T-helper 17 cell (primary cell): Measurements from ENCODE around the gene PCMTD2. TPM values are rescaled to one million over a fixed set of nuclear protein-coding genes. Genes with fewer than 3 reads are reported as not detected.
A peak's percentile ranks its signal among the peaks of the same experiment; 100 is the strongest.

Experiments
- ATAC-seq: fragments of 150-1000 bp; cut with Tn5 transposase; 2 replicates; pipeline ENCODE4 v1.10.0; 2021; ENCODE audit warnings: mild to moderate bottlenecking, moderate library complexity
- DNase-seq, 3 donors: peaks; one replicate each; pipeline versions ENCODE4 v3.0.0 to v3.0.0-alpha.2; 2020 to 2021
- H3K9me3 ChIP-seq: one replicate; pipeline ENCODE4 v1.7.0; 2013; ENCODE audit warnings: low read length, mild to moderate bottlenecking; ENCODE audit not compliant: control insufficient read depth, poor library complexity, severe bottlenecking
- H3K27ac Mint-ChIP-seq: one replicate; pipeline ENCODE4 v1.8.0; 2022; ENCODE audit warnings: mild to moderate bottlenecking, moderate library complexity, mixed read lengths
- H3K27me3 Mint-ChIP-seq: one replicate; pipeline ENCODE4 v1.8.0; 2022; ENCODE audit warnings: mixed read lengths
- H3K36me3 Mint-ChIP-seq: one replicate; pipeline ENCODE4 v1.8.0; 2022; ENCODE audit warnings: low read depth, mixed read lengths
- H3K4me1 Mint-ChIP-seq: one replicate; pipeline ENCODE4 v1.8.0; 2022; ENCODE audit warnings: mild to moderate bottlenecking, mixed read lengths
- H3K4me3 Mint-ChIP-seq: one replicate; pipeline ENCODE4 v1.8.0; 2022; ENCODE audit warnings: mild to moderate bottlenecking, moderate library complexity, mixed read lengths
- total RNA-seq, 4 donors: library from RNA in 2 of 4; stranded (reverse) in 2 of 4; gene quantifications; one replicate each; pipeline ENCODE4 v1.2.3 and lab custom pipeline; 2022 to 2026

Gene PCMTD2
- total RNA-seq, 2 donors from 2014 or later: 70.9 to 71.5 TPM

DNA sequence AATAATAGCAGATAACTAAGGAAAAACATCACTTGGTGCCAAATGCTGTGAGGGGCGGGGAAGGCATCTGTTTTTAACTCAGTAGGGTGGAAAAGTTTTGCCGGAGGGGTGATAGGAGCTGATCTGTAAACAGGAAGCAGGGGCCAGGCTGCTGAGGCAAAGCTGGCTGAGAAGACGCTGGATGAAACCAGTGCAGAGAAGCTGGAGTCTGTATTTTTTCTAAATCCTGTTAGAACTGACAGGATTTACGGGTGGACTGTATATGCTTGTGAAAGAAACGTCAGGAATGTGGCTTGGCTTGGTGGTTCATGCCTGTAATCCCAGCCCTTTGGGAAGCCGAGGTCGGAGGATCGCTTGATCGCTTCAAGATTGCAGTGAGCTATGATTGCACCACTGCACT lies 5.6 kb downstream of the PCMTD2 start:
- Mint-ChIP-seq H3K27ac (peak overlapping the region; percentile 83), H3K4me1 (peaks cover 57% of the 10 kb centered on the region), H3K27me3 (no peaks in the 10 kb centered on the region), H3K36me3 (peaks cover 3% of the 10 kb centered on the region), H3K4me3 (peak overlapping the region; percentile 68)
- no peak for DNase-seq
- ATAC-seq: no peak
- no peaks in the 10 kb centered on the region for H3K9me3 ChIP-seq

DNA sequence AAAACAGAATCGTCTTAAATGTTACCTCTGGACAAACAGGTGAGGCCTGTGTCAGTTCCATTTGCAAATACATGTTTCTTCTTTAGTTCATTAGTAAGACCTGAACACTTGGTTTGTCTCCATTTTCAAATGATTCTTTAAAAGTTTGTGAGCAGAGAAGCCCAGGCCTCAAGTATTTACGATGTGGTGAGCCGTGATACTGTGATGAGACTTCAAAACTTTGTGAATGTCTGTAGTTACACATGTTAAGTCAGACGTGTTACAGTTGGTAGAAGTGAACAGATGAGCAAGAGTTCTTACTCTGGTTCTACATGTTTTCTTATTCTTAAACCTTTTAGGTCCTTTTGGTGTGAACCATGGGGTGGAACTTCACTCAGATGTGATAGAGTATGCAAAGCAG lies 8.5 kb downstream of the PCMTD2 start:
- Mint-ChIP-seq H3K4me3 (no peak overlapping the region), H3K36me3 (peaks cover 5% of the 10 kb centered on the region), H3K4me1 (peaks cover 36% of the 10 kb centered on the region), H3K27ac (no peak overlapping the region), H3K27me3 (no peaks in the 10 kb centered on the region)
- ATAC-seq (no peak), DNase-seq (no peak)
- H3K9me3 ChIP-seq: no peaks in the 10 kb centered on the region

DNA sequence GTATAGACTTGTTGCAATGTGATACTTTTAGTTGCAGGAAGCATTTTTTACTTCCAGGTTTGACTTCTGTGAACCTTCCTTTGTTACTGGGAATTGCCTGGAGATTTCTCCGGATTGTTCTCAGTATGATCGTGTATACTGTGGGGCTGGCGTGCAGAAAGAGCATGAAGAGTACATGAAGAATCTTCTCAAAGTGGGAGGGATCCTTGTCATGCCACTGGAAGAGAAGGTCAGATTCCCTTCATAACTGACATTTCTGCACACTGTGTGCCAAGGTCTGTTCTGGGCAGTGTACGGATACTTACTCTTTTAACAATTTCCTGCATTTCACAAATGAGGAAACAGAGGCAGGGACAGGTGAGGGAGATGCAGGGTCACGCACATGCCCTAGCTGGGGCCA lies 9.7 kb downstream of the PCMTD2 start:
- H3K27ac Mint-ChIP-seq: no peak overlapping the region
- H3K4me1 Mint-ChIP-seq: peaks cover 44% of the 10 kb centered on the region
- ATAC-seq: no peak
- H3K27me3 Mint-ChIP-seq: no peaks in the 10 kb centered on the region
- no peaks in the 10 kb centered on the region for H3K9me3 ChIP-seq
- H3K36me3 Mint-ChIP-seq: peaks cover 8% of the 10 kb centered on the region
- DNase-seq: no peak
- H3K4me3 Mint-ChIP-seq: no peak overlapping the region

DNA sequence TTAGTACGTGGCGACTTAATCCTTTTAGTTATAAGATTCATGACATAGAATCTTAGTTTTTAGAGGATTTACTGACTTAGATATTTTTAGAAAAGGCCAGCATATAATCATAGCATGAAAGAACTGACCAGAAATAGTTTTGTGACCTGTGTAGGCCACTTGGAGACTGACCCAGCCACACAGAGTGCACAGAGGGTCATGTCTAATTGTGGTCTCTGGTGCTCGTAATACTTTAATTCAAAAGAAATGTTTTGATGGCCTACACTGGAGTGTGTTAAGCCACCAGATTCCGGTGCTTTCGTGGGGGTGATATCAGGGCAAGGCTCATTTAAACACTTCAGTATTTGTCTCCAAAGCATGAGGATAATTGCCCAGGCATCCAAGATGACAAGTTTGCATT lies 11.4 kb downstream of the PCMTD2 start:
- ATAC-seq (no peak), DNase-seq (no peak)
- H3K4me3 Mint-ChIP-seq: no peak overlapping the region
- H3K4me1 Mint-ChIP-seq: peaks cover 38% of the 10 kb centered on the region
- no peaks in the 10 kb centered on the region for H3K9me3 ChIP-seq
- H3K27ac Mint-ChIP-seq: no peak overlapping the region
- H3K36me3 Mint-ChIP-seq: peaks cover 14% of the 10 kb centered on the region
- H3K27me3 Mint-ChIP-seq: no peaks in the 10 kb centered on the region

DNA sequence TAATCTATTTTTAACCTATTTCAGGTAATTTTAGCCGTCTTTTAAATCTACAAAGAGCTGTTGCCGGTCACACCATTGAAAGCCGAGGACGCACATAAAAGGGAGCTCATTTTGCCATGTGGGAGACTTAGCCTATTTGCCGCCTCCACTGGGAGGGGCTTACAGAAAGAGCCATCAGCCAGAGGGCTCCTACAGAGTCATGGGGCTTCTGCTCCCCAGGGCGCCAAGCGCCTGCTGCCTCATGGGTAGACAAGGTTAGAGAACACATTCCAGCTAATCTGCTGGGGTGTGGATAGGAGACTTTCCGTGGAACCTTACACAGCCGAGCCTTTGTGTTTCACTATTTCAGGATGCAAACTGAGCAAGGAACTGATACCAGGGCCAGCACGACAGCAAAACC lies 12.6 kb downstream of the PCMTD2 start:
- Mint-ChIP-seq H3K27ac (no peak overlapping the region), H3K4me3 (no peak overlapping the region), H3K36me3 (peaks cover 11% of the 10 kb centered on the region)

GRCh38 chr20:64269604-64270411 lies 14.3 kb downstream of the PCMTD2 start:
- DNase-seq: no peak
- H3K27me3 Mint-ChIP-seq: no peaks in the 10 kb centered on the region
- peaks cover 11% of the 10 kb centered on the region for H3K36me3 Mint-ChIP-seq
- no peak overlapping the region for H3K4me3 Mint-ChIP-seq
- H3K9me3 ChIP-seq: no peaks in the 10 kb centered on the region
- no peak overlapping the region for H3K27ac Mint-ChIP-seq
- ATAC-seq: no peak
- peaks cover 28% of the 10 kb centered on the region for H3K4me1 Mint-ChIP-seq

More for the DNA sequence above, 12.6 kb downstream of the PCMTD2 start:
- Mint-ChIP-seq H3K4me1 (peaks cover 31% of the 10 kb centered on the region), H3K27me3 (no peaks in the 10 kb centered on the region)
- DNase-seq: no peak
- ATAC-seq: no peak
- no peaks in the 10 kb centered on the region for H3K9me3 ChIP-seq

DNA sequence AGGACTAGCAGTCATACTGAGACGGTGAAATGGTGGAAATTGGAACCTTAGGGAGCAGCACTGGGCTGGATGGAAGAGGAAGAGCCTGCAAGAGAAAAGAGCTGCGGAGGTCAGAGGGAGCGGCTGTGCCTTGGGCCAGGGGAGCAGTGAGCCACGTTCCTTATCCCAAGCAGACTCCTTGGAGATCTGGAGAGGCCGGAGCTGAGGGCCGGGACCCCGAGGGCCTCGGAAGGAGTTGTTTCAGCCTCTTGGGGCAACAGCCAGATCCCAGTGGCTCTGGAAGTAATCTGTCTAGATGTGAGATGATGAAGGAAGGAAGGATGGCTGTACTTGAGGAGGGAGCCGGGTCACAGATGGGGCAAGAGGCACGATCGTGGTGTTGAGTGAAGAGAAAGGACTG lies 16.1 kb downstream of the PCMTD2 start:
- Mint-ChIP-seq H3K36me3 (peaks cover 11% of the 10 kb centered on the region), H3K27ac (no peak overlapping the region)

GRCh38 chr20:64273109-64273508 lies 17.6 kb downstream of the PCMTD2 start:
- no peak for ATAC-seq

More for the DNA sequence above, 16.1 kb downstream of the PCMTD2 start:
- H3K9me3 ChIP-seq: no peaks in the 10 kb centered on the region
- H3K27me3 Mint-ChIP-seq: no peaks in the 10 kb centered on the region
- H3K4me3 Mint-ChIP-seq: no peak overlapping the region
- H3K4me1 Mint-ChIP-seq: peaks cover 24% of the 10 kb centered on the region
- ATAC-seq (no peak), DNase-seq (no peak)

GRCh38 chr20:64276817-64277216 lies 21.3 kb downstream of the PCMTD2 start:
- Mint-ChIP-seq H3K27me3 (no peaks in the 10 kb centered on the region), H3K27ac (no peak overlapping the region), H3K4me1 (peaks cover 11% of the 10 kb centered on the region), H3K36me3 (peaks cover under 1% of the 10 kb centered on the region), H3K4me3 (no peak overlapping the region)
- DNase-seq (no peak), ATAC-seq (no peak)
- H3K9me3 ChIP-seq: no peaks in the 10 kb centered on the region

More at GRCh38 chr20:64273109-64273508, 17.6 kb downstream of the PCMTD2 start:
- peaks cover 11% of the 10 kb centered on the region for H3K36me3 Mint-ChIP-seq
- H3K9me3 ChIP-seq: no peaks in the 10 kb centered on the region
- H3K27ac Mint-ChIP-seq: no peak overlapping the region
- peaks cover 24% of the 10 kb centered on the region for H3K4me1 Mint-ChIP-seq
- H3K4me3 Mint-ChIP-seq: no peak overlapping the region
- no peak for DNase-seq
- H3K27me3 Mint-ChIP-seq: no peaks in the 10 kb centered on the region

GRCh38 chr20:64277571-64278316 lies 22.2 kb downstream of the PCMTD2 start:
- peaks cover 11% of the 10 kb centered on the region for H3K4me1 Mint-ChIP-seq
- ATAC-seq: no peak
- no peak for DNase-seq
- H3K9me3 ChIP-seq: no peaks in the 10 kb centered on the region
- H3K4me3 Mint-ChIP-seq: no peak overlapping the region
- no peak overlapping the region for H3K27ac Mint-ChIP-seq
- no peaks in the 10 kb centered on the region for H3K27me3 Mint-ChIP-seq
- no peaks in the 10 kb centered on the region for H3K36me3 Mint-ChIP-seq

DNA sequence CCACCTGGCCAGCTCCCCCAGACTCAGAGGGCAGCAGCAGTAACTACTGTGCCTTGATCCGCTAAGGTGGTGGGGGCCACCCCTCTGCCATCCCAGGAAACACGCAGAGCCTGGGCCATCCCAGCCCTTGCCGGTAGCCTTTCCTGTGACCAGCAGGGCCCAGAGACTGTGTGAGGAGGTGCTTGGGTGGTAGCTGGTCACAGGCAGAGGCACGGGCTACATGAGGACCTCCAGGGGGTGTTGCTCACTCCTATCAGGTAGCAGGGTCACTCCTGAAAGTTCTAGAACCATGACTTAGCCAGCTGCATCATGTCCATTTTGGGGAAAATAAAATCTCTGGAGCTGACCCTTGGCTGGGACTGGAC lies 22.8 kb downstream of the PCMTD2 start:
- no peak overlapping the region for H3K27ac Mint-ChIP-seq
- H3K4me1 Mint-ChIP-seq: peaks cover 10% of the 10 kb centered on the region
- DNase-seq (no peak), ATAC-seq (no peak)
- H3K4me3 Mint-ChIP-seq: no peak overlapping the region
- no peaks in the 10 kb centered on the region for H3K27me3 Mint-ChIP-seq
- H3K9me3 ChIP-seq: no peaks in the 10 kb centered on the region
- H3K36me3 Mint-ChIP-seq: no peaks in the 10 kb centered on the region

DNA sequence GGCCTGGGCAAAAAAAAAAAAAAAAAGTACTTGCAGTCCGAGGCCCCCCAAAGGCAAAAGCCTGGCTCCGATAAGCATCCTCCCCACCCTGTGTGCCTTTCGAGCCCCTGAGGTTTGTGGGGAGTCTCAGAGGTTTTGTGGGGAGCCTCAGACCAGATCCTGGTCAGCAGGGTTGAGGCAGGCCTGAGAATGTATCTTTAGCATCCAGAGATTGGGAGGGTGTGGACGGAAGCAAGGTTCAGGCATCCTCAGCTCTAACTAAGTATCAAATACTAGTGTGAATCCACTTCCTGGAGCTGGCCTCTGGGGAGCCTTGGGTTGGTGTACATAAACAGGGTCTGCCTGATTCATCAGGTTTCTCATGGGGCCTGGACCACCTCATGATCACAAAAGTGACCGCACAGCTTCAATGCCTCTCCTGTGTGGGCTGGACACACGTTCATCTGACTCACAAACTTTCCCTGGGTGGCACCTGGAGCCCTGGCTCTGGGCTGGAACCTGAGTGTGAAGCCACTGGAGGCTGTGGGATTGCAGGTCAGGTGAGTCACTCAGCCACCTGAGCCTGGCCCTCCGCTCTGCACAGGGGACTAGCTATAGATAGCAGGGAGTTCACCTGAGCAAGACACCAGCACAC lies 24.4 kb downstream of the PCMTD2 start:
- no peak for ATAC-seq
- DNase-seq: no peak
- Mint-ChIP-seq H3K27me3 (no peaks in the 10 kb centered on the region), H3K4me1 (peaks cover 10% of the 10 kb centered on the region), H3K4me3 (no peak overlapping the region), H3K36me3 (no peaks in the 10 kb centered on the region), H3K27ac (no peak overlapping the region)
- H3K9me3 ChIP-seq: no peaks in the 10 kb centered on the region

- no peaks in the 10 kb centered on the region for H3K9me3 ChIP-seq
- Mint-ChIP-seq H3K4me3 (no peak overlapping the region), H3K27ac (no peak overlapping the region), H3K36me3 (no peaks in the 10 kb centered on the region), H3K4me1 (peaks cover 10% of the 10 kb centered on the region), H3K27me3 (no peaks in the 10 kb centered on the region)
- ATAC-seq (no peak), DNase-seq (no peak)
These were observed 24.9 kb downstream of the PCMTD2 start for GRCh38 chr20:64280460-64280843.
